T-helper 1 cell (primary cell): ENCODE data around the gene ARHGEF38.

ENCODE experiments used
- DNase-seq, 5 donors: peaks; one replicate each; pipeline ENCODE4 v3.0.0-alpha.2; 2012 to 2020
- total RNA-seq, 4 donors: gene quantifications; one replicate each; lab custom pipeline; 2026; lab: John Stamatoyannopoulos, UW

ARHGEF38 gene
- total RNA-seq = 0 to 0.08 (median 0) reads per million in 4 donors

DNA sequence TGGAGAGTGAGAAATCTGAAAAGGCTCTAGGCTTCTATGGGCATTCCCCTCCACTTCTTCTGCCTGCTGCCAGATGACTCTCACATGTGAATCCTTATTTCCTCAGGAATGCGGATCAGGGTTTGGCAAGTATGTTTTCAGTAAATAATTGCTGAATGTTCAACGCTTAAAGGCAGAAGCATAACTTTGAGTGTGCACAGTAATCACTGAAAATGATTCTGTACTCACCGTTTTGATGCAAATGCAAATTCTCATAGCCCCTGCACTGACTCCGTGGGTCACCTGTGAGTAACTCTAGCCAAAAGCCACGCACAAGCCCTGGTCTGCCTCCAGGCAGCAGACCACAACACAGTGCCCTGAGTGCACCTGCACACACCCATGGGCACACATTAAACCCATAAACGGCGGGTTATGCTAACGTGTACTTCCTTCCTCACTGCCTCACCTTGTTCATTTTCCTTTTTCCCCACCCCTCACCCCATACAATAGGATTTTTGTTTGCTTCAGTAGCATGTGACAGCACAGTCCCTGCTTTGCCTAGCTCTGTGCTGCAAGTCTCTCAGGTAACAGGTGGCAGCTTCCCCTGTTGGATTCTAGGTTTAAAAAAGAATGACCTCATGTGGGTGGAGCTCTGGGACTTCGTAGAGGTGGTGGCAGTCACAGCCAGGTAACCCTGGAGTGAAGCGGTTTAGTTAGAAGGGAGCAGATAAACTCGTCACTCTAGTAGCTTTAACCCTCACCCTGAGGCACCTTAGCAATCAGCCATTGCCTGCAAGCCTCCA lies at the start of gene ARHGEF38:
ARHGEF38 (plus strand) TSS at position 656 of the 782 bp plus-strand sequence. CDS start 146 bp downstream, outside the sequence.
- no peak for DNase-seq

GRCh38 chr4:105503484-105503883 lies 48.9 kb upstream of the ARHGEF38 start:
- DNase-seq = no peak

GRCh38 chr4:105504744-105505143 lies 47.7 kb upstream of the ARHGEF38 start:
- DNase-seq = no peak

- no peak for DNase-seq
Observed at GRCh38 chr4:105509291-105509690, 43.1 kb upstream of the ARHGEF38 start.

GRCh38 chr4:105509714-105510113 lies 42.7 kb upstream of the ARHGEF38 start:
- DNase-seq = no peak

DNA sequence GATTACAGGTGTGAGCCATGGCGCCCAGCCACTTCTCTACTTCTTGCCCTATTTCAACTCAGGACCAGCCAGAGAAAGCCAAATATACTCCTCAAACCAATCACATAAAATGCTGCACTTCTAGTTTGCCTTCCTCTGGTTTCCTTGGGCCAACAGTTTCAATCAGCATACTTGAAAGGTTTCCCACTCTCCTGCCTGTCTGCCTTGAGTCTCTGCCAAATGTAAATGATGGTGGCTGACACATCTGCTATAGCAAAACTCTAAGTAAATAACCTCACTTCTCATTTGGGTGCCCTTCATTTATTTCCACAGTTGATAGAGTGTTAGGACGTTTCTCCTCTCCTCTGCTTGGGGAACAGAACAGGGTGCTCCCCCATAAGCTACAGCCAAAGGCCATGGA lies 42.2 kb upstream of the ARHGEF38 start:
- DNase-seq = no peak

GRCh38 chr4:105520819-105521790 lies 31.3 kb upstream of the ARHGEF38 start:
- DNase-seq = peak in 1 of 5 donors; percentile 11

- DNase-seq = no peak
Observed at GRCh38 chr4:105526656-105527055, 25.8 kb upstream of the ARHGEF38 start.

GRCh38 chr4:105527081-105527480 lies 25.3 kb upstream of the ARHGEF38 start:
- no peak for DNase-seq

GRCh38 chr4:105536601-105537000 lies 15.8 kb upstream of the ARHGEF38 start:
- no peak for DNase-seq

GRCh38 chr4:105541420-105541819 lies 11.0 kb upstream of the ARHGEF38 start:
- no peak for DNase-seq

DNA sequence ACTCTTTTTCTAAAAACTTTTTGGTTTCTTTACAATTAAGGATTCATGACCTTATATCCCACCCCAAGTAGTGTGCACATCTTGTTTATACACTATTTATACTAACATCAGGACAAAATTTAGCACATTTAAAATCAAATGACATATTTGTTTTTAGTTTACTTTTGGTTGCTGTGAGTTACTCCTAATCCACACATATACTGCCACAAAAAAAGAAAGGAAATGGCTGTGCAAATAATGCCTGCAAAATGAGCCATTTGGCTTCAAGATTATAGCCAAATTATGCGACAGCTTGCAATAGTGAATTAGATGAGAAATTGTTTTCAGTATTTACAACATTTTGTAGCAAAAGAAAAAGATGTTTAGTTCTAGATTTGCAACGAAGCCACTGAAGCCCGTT lies 10.4 kb upstream of the ARHGEF38 start:
- no peak for DNase-seq

- no peak for DNase-seq
Observed at GRCh38 chr4:105543346-105543745, 9.1 kb upstream of the ARHGEF38 start.

- DNase-seq = no peak
Observed at GRCh38 chr4:105543881-105544280, 8.5 kb upstream of the ARHGEF38 start.

DNA sequence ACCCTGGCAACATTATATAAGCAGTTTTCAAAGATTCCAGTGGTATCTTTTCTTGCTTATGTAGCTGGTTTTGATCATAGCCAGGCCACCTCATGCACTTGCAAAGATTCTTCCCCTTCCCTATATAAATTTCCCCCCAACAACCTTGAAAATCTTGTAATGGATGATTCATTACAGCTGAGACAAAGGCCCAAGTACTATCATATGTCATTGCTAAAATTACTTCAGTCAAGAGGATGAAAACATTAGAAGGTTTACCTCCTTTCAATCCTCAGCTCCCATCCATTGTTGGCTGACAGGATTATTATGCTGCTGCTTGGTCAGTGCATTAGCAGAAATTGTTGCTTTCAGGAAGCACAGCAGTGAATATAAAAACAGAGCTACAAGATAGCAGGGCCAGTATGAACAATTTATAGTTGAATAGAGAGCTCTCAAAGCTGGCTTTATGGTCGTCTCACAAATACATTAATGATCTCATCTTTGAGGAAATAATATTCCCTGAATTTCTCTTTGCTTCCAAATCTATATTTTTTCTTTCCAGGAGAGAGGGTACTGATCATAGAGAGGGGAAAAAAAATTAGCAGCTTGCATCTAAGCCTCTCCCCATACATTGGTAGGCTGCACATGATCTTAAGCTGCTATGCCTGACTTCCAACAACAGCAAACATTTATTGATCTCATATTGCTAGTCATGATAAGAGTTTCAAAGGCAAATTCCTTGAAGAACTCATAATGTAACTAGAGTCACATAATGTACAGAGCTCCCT lies 7.7 kb upstream of the ARHGEF38 start:
- DNase-seq = no peak

- DNase-seq = no peak
Observed at GRCh38 chr4:105546086-105546485, 6.3 kb upstream of the ARHGEF38 start.

- no peak for DNase-seq
Observed at GRCh38 chr4:105547769-105548168, 4.7 kb upstream of the ARHGEF38 start.

GRCh38 chr4:105548483-105548882 lies 3.9 kb upstream of the ARHGEF38 start:
- no peak for DNase-seq

DNA sequence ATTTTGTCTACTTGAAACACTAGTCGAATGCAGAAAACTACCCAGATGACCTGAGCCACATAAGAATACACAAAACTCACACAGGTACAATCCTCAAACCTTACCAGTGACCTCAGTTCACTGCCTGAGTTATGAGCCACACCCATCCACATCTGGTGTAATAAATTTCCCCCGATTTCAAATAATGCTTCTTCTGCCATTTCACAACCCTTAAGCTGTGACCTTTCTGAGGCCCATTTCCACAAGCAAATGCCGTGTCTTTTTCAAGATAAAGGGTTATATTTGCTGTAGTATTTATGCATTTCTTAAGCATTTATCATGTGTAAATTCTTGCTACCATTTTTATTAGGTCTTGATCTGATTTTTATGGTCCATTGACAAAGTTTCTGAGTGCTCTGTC lies 1.8 kb upstream of the ARHGEF38 start:
- DNase-seq = no peak

- DNase-seq = no peak
Observed at GRCh38 chr4:105555409-105555808, 3.0 kb downstream of the ARHGEF38 start.

GRCh38 chr4:105556206-105556605 lies 3.8 kb downstream of the ARHGEF38 start:
- no peak for DNase-seq

GRCh38 chr4:105558277-105558676 lies 5.9 kb downstream of the ARHGEF38 start:
- DNase-seq = no peak

DNA sequence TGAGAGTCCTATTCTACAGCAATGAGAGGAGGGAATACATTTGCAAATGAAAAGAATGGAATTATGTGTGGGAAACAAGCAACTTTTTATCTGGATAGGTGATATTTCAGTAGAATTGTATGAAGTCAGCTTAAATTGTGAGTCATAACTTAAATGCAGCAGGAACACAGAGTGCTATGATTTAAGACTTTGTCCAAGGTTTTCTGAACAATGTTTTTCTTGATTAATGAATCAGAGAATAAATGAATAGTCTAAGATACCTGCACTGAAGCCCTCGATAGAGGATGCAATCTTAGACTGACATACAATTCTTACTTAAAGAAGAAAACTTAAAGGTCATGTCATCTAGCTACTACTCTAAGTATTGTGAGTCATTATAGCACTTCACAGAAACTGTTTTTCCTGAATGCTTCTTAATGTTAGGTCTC lies 8.0 kb downstream of the ARHGEF38 start:
- DNase-seq = no peak
